PC-3 (cell line): ENCODE results near the gene C20orf141. TPM values are rescaled to one million over a fixed set of nuclear protein-coding genes. Genes with fewer than 3 reads are reported as not detected.

ENCODE experiments used
- ATAC-seq: fragments of 200-7000 bp; cut with Tn5 transposase; 2 replicates; pipeline ENCODE4 v1.9.1; 2020; ENCODE audit warnings: mild to moderate bottlenecking, moderate library complexity
- BruUV-seq: library from RNA; stranded (reverse); fragments of 400-500 nt; replicated peaks from 2 replicates; lab custom pipeline; 2021; lab: Mats Ljungman, UMichigan
- CTCF ChIA-PET: fragments of 300-600 bp; sonication (Branson Sonifier 250); formaldehyde crosslinking; loops from one replicate; lab custom pipeline; 2022; ENCODE audit warnings: antibody characterized with exemption; lab: Charles Lee
- POLR2A ChIA-PET: fragments of 300-600 bp; sonication (Branson Sonifier 250); formaldehyde crosslinking; loops from one replicate; lab custom pipeline; 2022; ENCODE audit warnings: antibody characterized with exemption; ENCODE audit not compliant: unreplicated experiment; lab: Charles Lee
- DNase-seq: peaks from one replicate; pipeline ENCODE4 v3.0.0-alpha.2; 2015
- H2AFZ ChIP-seq: fragments of 300-600 bp; sonication (generic); 2 replicates; pipeline ENCODE4 v1.6.0; 2016; ENCODE audit warnings: antibody characterized with exemption, low read length
- H3F3A ChIP-seq: fragments of 300-600 bp; sonication (generic); one replicate; pipeline ENCODE4 v1.6.0; 2017; ENCODE audit warnings: antibody characterized with exemption, low read length, control low read depth, mild to moderate bottlenecking; ENCODE audit not compliant: unreplicated experiment
- H3K27ac ChIP-seq: fragments of 300-600 bp; sonication (generic); 2 replicates; pipeline ENCODE4 v1.5.1; 2016; ENCODE audit warnings: mild to moderate bottlenecking, low read length
- H3K27me3 ChIP-seq: fragments of 300-600 bp; sonication (generic); 2 replicates; pipeline ENCODE4 v1.6.1; 2016; ENCODE audit warnings: low read length, mixed read lengths
- H3K36me3 ChIP-seq: fragments of 300-600 bp; sonication (generic); 2 replicates; pipeline ENCODE4 v1.6.1; 2016; ENCODE audit warnings: low read depth, mixed run types, low read length, mixed read lengths
- H3K4me1 ChIP-seq: fragments of 300-600 bp; sonication (generic); 2 replicates; pipeline ENCODE4 v1.5.1; 2016; ENCODE audit warnings: low read length; ENCODE audit not compliant: insufficient read depth
- H3K4me2 ChIP-seq: fragments of 300-600 bp; sonication (generic); 2 replicates; pipeline ENCODE4 v1.6.0; 2016; ENCODE audit warnings: low read length
- H3K4me3 ChIP-seq: fragments of 300-600 bp; sonication (generic); 2 replicates; pipeline ENCODE4 v1.5.1; 2016; ENCODE audit warnings: mild to moderate bottlenecking, low read length, mixed read lengths
- H3K79me2 ChIP-seq: fragments of 300-600 bp; sonication (generic); 2 replicates; pipeline ENCODE4 v1.6.1; 2017; ENCODE audit warnings: low read length, mixed read lengths
- H3K9ac ChIP-seq: fragments of 300-600 bp; sonication (generic); 2 replicates; pipeline ENCODE4 v1.6.0; 2016; ENCODE audit warnings: mild to moderate bottlenecking, low read length
- H3K9me2 ChIP-seq: fragments of 300-600 bp; sonication (generic); replicated peaks from 2 replicates; pipeline ENCODE4 v1.6.1; 2016; ENCODE audit warnings: mixed run types, low read length, mixed read lengths
- H3K9me3 ChIP-seq: fragments of 300-600 bp; sonication (generic); 2 replicates; pipeline ENCODE4 v1.6.1; 2016; ENCODE audit warnings: low read length, mixed read lengths
- H4K20me1 ChIP-seq: fragments of 300-600 bp; sonication (generic); 2 replicates; pipeline ENCODE4 v1.6.1; 2016; ENCODE audit warnings: low read length, mixed read lengths
- CTCF ChIP-seq: fragments of 300-600 bp; sonication (generic); conservative IDR thresholded peaks from 2 replicates; pipeline ENCODE4 v1.5.1; 2017; ENCODE audit warnings: antibody characterized with exemption, low read depth, mild to moderate bottlenecking, low read length
- EZH2 ChIP-seq: fragments of 300-600 bp; sonication (generic); IDR thresholded peaks from one replicate; pipeline ENCODE4 v1.6.1; 2017; ENCODE audit warnings: antibody characterized with exemption, mild to moderate bottlenecking, low read length; ENCODE audit not compliant: unreplicated experiment
- EZH2phosphoT487 ChIP-seq: fragments of 300-600 bp; sonication (generic); IDR thresholded peaks from 2 replicates; pipeline ENCODE4 v1.6.1; 2018; ENCODE audit warnings: mild to moderate bottlenecking, antibody characterized with exemption, low read length, borderline replicate concordance
- intact Hi-C: fragments of 100-400 bp; cut with micrococcal nuclease; formaldehyde crosslinking; loops from 2 replicates; pipeline ENCODE4 v1.9.0; 2023
- total RNA-seq: library from RNA; depleted of rRNA; stranded (reverse); fragments of >200 nt; gene quantifications from 2 replicates; pipeline ENCODE4 v1.2.3, GENCODE V29; 2014

The C20orf141 gene
- total RNA-seq, 1 experiment from 2014 or later, result not detected

GRCh38 chr20:2834401-2835110 is 19.8 kb downstream of the C20orf141 start:
- intact Hi-C loops, result no loop called here
- H3K4me3 ChIP-seq, result no peak overlapping the region
- ChIA-PET CTCF (no interaction called here), POLR2A (no interaction called here)
- no peaks in the 10 kb centered on the region for H3K9me2 ChIP-seq
- H2AFZ ChIP-seq, result no peak overlapping the region
- TF ChIP-seq EZH2 (no peak), CTCF (no peak), EZH2phosphoT487 (no peak)
- peaks cover 5% of the 10 kb centered on the region for H3K79me2 ChIP-seq
- DNase-seq (no peak), ATAC-seq (no peak)
- H3K36me3 ChIP-seq, result no peaks in the 10 kb centered on the region
- H3K9me3 ChIP-seq, result no peaks in the 10 kb centered on the region
- BruUV-seq, result no TSS peak
- peaks cover 20% of the 10 kb centered on the region for H3K4me1 ChIP-seq
- no peak overlapping the region for H3K27ac ChIP-seq
- H3F3A ChIP-seq, result no peaks in the 10 kb centered on the region
- H4K20me1 ChIP-seq, result no peaks in the 10 kb centered on the region
- H3K4me2 ChIP-seq, result no peak overlapping the region
- H3K9ac ChIP-seq, result no peak overlapping the region
- no peaks in the 10 kb centered on the region for H3K27me3 ChIP-seq

- BruUV-seq, result no TSS peak
- ChIA-PET POLR2A (no interaction called here), CTCF (no interaction called here)
Measured at GRCh38 chr20:2835331-2835796, 20.6 kb downstream of the C20orf141 start.

More at GRCh38 chr20:2835331-2835796, 20.6 kb downstream of the C20orf141 start:
- Histone ChIP-seq H2AFZ (no peak overlapping the region), H3K4me3 (no peak overlapping the region), H3K4me2 (no peak overlapping the region), H4K20me1 (no peaks in the 10 kb centered on the region), H3K9ac (no peak overlapping the region), H3K9me2 (no peaks in the 10 kb centered on the region), H3K27ac (no peak overlapping the region), H3K79me2 (peaks cover 13% of the 10 kb centered on the region), H3K36me3 (no peaks in the 10 kb centered on the region), H3K27me3 (no peaks in the 10 kb centered on the region), H3K4me1 (peaks cover 23% of the 10 kb centered on the region), H3F3A (no peaks in the 10 kb centered on the region), H3K9me3 (no peaks in the 10 kb centered on the region)
- intact Hi-C loops, result no loop called here
- no peak for ATAC-seq
- no peak for DNase-seq
- TF ChIP-seq EZH2 (no peak), EZH2phosphoT487 (no peak), CTCF (no peak)
